ENCODE data around the gene DPYSL5. TPM values are rescaled to one million over a fixed set of nuclear protein-coding genes. Genes with fewer than 3 reads are reported as not detected.

DPYSL5 gene
- total and polyA plus RNA-seq, 2 donors (not counting 3 experiments of a cell fraction or from before 2014, with no cell fraction given): not detected

GRCh38 chr2:26818255-26818654, 29.7 kb upstream of the DPYSL5 start:
- DNase-seq (ENCODE audit: low read depth, low spot score) (no peak), FAIRE-seq (no peak)
- Histone ChIP-seq H3K9me1 (replicated peaks; ENCODE audit: control insufficient read depth, extremely low read depth, insufficient read depth, low read length) (no peaks in the 10 kb centered on the region), H3K27me3 (ENCODE audit: control insufficient read depth in 2 of 2, insufficient read depth in 2 of 2, low read length in 2 of 2) (peaks cover 0 to 12% of the 10 kb centered on the region in 2 experiments), H3K9ac (replicated peaks; ENCODE audit: extremely low read depth, insufficient read depth, low read length) (no peak overlapping the region), H4K20me1 (replicated peaks; ENCODE audit: control insufficient read depth, extremely low read depth, insufficient read depth, low read length) (no peaks in the 10 kb centered on the region), H2AFZ (ENCODE audit: low read depth, low read length) (no peak overlapping the region), H3K36me3 (ENCODE audit: control insufficient read depth in 2 of 2, extremely low read depth in 1 of 2, insufficient read depth in 2 of 2, low read length in 2 of 2) (no peaks in the 10 kb centered on the region), H3K79me2 (ENCODE audit: control insufficient read depth, insufficient read depth, low read length) (no peaks in the 10 kb centered on the region), H3K27ac (ENCODE audit: insufficient read depth, low read depth, low read length) (no peak overlapping the region), H3K4me3 (replicated peaks in 1 of 3; ENCODE audit: insufficient read depth in 1 of 3, low read depth in 1 of 3, low read length in 3 of 3) (no peak overlapping the region), H3K4me2 (ENCODE audit: insufficient read depth, low read length) (no peak overlapping the region), H3K4me1 (ENCODE audit: control insufficient read depth, extremely low read depth, insufficient read depth, low read length) (no peaks in the 10 kb centered on the region), H3K9me3 (replicated peaks; ENCODE audit: control insufficient read depth, insufficient read depth, low read length) (no peaks in the 10 kb centered on the region)
- BruUV-seq (replicated peaks): no TSS peak
- intact Hi-C loops (cut with micrococcal nuclease): no loop called here
- dilution Hi-C loops (cut with MboI; ENCODE audit: extremely low pct_ligation_motif_present, low sequenced_read_pairs): no loop called here
- ChIA-PET CTCF (interaction anchor here (1.0 to 1.2 kb wide), 2 partner anchors 9 to 11 kb away, joined by 3 read pairs; no protein-coding TSS in a partner anchor), POLR2A (no interaction called here)
- TF ChIP-seq CTCF (IDR thresholded peaks at IDR 0.05; ENCODE audit: extremely low read depth in 1 of 2, insufficient read depth in 1 of 2, low read depth in 1 of 2, low read length in 2 of 2) (no peak), JUN (IDR thresholded peaks at IDR 0.05; ENCODE audit: borderline replicate concordance, insufficient read depth, insufficient read length, low read depth) (no peak), GATA2 (IDR thresholded peaks at IDR 0.05; ENCODE audit: insufficient read depth, insufficient read length, low read depth, low read length) (no peak), POLR2A (IDR thresholded peaks at IDR 0.05; ENCODE audit: low read depth, low read length) (no peak), MAX (IDR thresholded peaks at IDR 0.05; ENCODE audit: insufficient read depth, insufficient read length) (no peak), MYC (IDR thresholded peaks at IDR 0.05; ENCODE audit: low read depth, low read length) (no peak), EZH2 (IDR thresholded peaks at IDR 0.05; ENCODE audit: borderline replicate concordance, low read depth, low read length, severe bottlenecking) (no peak), POLR2AphosphoS5 (IDR thresholded peaks at IDR 0.05; ENCODE audit: insufficient read depth, low read depth, low read length) (no peak), FOS (IDR thresholded peaks at IDR 0.05; ENCODE audit: borderline replicate concordance, insufficient read depth, low read length) (no peak)
